HepG2 (cell line): ENCODE data around the gene SV2B. TPM values are rescaled to one million over a fixed set of nuclear protein-coding genes. Genes with fewer than 3 reads are reported as not detected.

ENCODE experiments used
- ARID5B ChIP-seq: IDR thresholded peaks from 2 replicates; pipeline ENCODE4 v1.4.0; 2020; ENCODE audit warnings: mild to moderate bottlenecking, missing genetic modification reagents
- CSRNP2 ChIP-seq: sonication (generic); formaldehyde crosslinking; conservative IDR thresholded peaks from 2 replicates; pipeline ENCODE4 v1.8.0; 2022; ENCODE audit warnings: low read depth, missing genetic modification reagents
- FOXJ3 ChIP-seq: sonication (generic); formaldehyde crosslinking; IDR thresholded peaks from 2 replicates; pipeline ENCODE4 v1.4.0; 2020; ENCODE audit warnings: missing genetic modification reagents, mild to moderate bottlenecking, borderline replicate concordance
- HDAC6 ChIP-seq: fragments of 200-600 bp; sonication (generic); IDR thresholded peaks from 2 replicates; pipeline ENCODE4 v1.7.0; 2017; ENCODE audit warnings: mild to moderate bottlenecking, antibody characterized with exemption, low read length, low read depth
- HES4 ChIP-seq: sonication (generic); formaldehyde crosslinking; IDR thresholded peaks from 2 replicates; pipeline ENCODE4 v1.9.0; 2021; ENCODE audit warnings: mild to moderate bottlenecking, missing genetic modification reagents, borderline replicate concordance
- THAP7 ChIP-seq: sonication (generic); formaldehyde crosslinking; IDR thresholded peaks from 2 replicates; pipeline ENCODE4 v1.8.1; 2023; ENCODE audit warnings: mild to moderate bottlenecking, missing genetic modification reagents
- ZMYM2 ChIP-seq: sonication (generic); formaldehyde crosslinking; IDR thresholded peaks from 2 replicates; pipeline ENCODE4 v1.8.0; 2022; ENCODE audit warnings: mild to moderate bottlenecking, missing genetic modification reagents
- ZNF367 ChIP-seq: sonication (generic); formaldehyde crosslinking; IDR thresholded peaks from 2 replicates; pipeline ENCODE4 v1.4.0; 2020; ENCODE audit warnings: missing genetic modification reagents, borderline replicate concordance
- polyA plus RNA-seq, 8 experiments: library from polyadenylated mRNA; depleted of rRNA in 3 of 8; stranded (reverse) in 7 of 8; unstranded in 1 of 8; fragments of >200 nt; fragmentation: Illumina TruSeq in 4 of 8; extraction: Trizol in 4 of 8; gene quantifications; 2 replicates each; pipeline versions ENCODE4 v1.2.1 to v1.2.3, GENCODE V29; 2011 to 2016; ENCODE audit warnings: low read depth in 4 of 8, missing spikeins in 1 of 8, mixed read lengths in 1 of 8; ENCODE audit not compliant: insufficient read depth in 1 of 8
- total RNA-seq, 5 experiments: library from RNA; depleted of rRNA; stranded (reverse); fragments of >200 nt; fragmentation: Illumina TruSeq; extraction: Trizol; gene quantifications; 2 replicates each; pipeline ENCODE4 v1.2.3, GENCODE V29; 2016; ENCODE audit warnings: low read depth in 1 of 5

SV2B gene
- total and polyA plus RNA-seq, 2 of the 13 experiments (the other 11 are each of a cell fraction or from before 2014, with no cell fraction given) = not detected

GRCh38 chr15:91331581-91331980, 231.5 kb downstream of the SV2B start (continued):
- TF ChIP-seq FOXJ3 (CRISPR knock-in tag) = no peak
- no peak for TF ChIP-seq HDAC6
- no peak for TF ChIP-seq HES4 (CRISPR knock-in tag)
- TF ChIP-seq ARID5B (CRISPR knock-in tag) = no peak
- TF ChIP-seq THAP7 = no peak
- TF ChIP-seq ZNF367 (CRISPR knock-in tag) = no peak
- TF ChIP-seq ZMYM2 (CRISPR knock-in tag) = no peak
- TF ChIP-seq CSRNP2 (CRISPR knock-in tag) = no peak
